B cell (primary cell): ENCODE measurements around the gene GET4.

Source experiments
- EZH2 ChIP-seq: IDR thresholded peaks from 2 replicates; pipeline ENCODE4 v1.6.1; 2012; ENCODE audit warnings: borderline replicate concordance, low read depth, mild to moderate bottlenecking, moderate library complexity, low read length; ENCODE audit not compliant: insufficient read depth, poor library complexity, severe bottlenecking
- TF ChIP-seq, protein P1 (sequence below): fragments of 200-600 bp; IDR thresholded peaks from one replicate; pipeline ENCODE4 v1.8.0; 2022; ENCODE audit warnings: antibody characterized with exemption, mild to moderate bottlenecking

DNA sequence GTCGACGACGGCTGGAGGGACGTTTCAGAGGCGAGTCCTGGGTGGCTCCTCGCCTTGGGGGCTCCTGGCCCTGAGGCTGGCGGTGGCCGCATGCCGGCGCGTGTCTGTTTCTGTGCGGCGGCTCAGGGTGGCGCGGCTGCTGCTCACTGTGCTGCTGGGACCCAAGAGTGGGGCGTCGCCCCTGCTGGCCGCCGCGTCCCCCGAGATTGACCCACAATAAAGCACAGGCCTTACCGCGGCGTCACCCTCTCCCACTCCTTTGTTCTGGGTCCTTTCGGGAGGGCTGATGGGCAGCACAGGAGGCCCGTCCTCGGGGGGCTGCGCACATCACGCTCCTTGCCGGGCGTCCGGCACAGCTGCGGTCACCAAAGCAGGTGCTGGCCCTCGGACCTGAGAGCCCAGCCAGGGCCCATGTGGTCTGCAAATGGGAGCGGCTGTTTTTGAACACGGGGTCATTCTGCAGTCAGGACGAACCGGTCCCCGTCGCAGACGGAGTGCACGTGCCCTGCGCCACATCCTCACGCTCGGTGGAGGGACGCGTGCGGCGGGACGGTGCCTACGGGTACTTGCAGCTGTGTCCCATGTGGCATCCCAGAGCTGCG, 19.2 kb downstream of the GET4 start:
- TF ChIP-seq, protein P1, sequence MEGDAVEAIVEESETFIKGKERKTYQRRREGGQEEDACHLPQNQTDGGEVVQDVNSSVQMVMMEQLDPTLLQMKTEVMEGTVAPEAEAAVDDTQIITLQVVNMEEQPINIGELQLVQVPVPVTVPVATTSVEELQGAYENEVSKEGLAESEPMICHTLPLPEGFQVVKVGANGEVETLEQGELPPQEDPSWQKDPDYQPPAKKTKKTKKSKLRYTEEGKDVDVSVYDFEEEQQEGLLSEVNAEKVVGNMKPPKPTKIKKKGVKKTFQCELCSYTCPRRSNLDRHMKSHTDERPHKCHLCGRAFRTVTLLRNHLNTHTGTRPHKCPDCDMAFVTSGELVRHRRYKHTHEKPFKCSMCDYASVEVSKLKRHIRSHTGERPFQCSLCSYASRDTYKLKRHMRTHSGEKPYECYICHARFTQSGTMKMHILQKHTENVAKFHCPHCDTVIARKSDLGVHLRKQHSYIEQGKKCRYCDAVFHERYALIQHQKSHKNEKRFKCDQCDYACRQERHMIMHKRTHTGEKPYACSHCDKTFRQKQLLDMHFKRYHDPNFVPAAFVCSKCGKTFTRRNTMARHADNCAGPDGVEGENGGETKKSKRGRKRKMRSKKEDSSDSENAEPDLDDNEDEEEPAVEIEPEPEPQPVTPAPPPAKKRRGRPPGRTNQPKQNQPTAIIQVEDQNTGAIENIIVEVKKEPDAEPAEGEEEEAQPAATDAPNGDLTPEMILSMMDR = no peak
- no peak for TF ChIP-seq EZH2
